HL-60/S4 treated with retinoic acid at 250 ng/mL for 4 days and 3 days (cell line): ENCODE results near the gene CLSTN1.

Experiments
- in situ Hi-C: fragments of 300-500 bp; cut with MboI; formaldehyde crosslinking; loops from 2 replicates; pipeline ENCODE4 v1.7.0; 2022; ENCODE audit warnings: low sequenced_read_pairs

Gene CLSTN1

DNA sequence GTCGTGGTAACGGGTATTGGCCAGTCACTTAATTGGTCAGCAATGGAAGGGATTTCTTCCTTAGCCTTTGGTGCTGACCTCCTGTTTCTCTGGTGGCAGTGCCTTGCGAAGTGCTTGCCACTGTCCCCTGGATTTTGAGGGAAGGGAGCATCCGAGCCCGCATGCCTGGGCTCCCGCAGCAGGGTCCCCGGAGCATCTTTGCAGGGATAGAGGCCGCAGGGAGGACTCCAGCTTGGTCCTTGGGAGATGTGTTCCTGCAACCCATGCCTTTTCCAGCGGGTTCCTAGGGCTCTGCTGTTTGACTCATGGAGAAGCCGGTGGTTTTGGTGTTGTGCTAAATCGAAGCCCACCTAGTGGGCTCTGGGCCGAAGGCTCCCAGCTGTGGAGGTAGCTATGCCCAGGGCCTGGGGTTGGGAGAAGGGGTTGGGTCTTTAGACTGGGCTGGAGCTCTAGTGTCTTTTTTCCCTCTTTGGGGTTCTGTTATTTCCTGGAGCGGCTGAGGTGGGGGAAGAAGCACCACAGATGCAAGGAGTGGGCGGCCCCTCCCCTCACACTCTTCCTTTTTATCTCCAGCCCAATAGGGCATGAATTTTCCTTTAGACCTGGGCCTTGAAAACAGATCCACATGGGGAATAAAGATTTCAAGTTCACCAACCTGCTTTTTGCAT is 133.2 kb downstream of the CLSTN1 start:
- in situ Hi-C loops = no loop called here

DNA sequence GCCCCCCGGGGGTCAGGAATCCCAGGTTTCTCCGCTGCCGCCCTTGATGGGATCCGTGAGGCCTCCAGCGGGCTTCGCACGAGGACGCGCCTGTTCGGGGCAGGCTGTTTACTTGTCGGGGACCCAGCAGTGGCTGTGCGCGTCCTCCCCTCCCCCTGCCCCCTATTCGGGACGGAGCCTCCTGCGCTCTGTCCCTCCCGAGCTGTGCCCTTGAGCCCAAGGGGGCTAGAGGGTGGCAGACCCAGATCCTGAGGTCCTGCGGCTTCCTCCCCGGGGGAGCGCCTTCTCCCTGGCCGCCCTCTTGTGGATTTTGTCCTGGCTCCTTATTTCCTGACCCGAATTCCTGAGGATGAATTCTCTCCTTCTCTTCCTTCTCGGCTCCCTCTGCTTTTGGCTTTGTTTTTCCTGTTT is 133.8 kb downstream of the CLSTN1 start:
- in situ Hi-C loops = no loop called here

DNA sequence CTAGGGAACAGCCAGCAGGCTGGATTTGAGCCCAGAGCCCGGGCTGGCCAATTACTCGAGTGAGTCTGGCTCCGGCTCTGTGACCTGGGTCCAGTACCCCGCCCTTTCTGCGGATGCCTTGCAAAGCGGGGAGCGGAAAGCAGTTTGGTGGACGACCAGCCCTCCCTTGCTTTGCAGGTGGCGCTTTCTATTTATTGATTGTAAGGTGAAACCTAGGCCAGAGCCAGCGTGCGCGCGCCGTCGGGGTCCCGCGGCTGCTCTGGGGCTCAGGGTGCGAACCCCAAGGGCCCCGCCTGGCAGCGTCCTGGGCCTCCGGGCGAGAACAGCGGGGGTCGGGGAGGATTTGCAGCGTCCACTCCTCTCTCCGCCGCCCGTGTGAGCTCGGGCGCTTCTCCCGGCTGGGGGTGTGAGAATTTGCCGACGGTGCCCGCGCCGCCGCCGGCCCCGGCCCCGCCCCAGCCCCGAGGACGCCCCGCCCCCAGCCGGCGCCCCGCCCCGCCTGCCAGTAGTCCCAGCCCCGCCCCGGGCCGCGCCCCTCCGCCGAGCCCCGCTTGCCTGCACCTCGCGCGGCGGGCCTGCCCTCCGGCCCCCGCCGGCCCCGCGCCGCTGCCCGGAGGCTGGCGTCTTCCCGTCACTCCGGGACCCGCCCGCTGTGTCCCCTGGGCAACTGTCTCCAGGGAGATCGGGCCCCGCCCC is 134.6 kb downstream of the CLSTN1 start:
- in situ Hi-C loops = no loop called here

DNA sequence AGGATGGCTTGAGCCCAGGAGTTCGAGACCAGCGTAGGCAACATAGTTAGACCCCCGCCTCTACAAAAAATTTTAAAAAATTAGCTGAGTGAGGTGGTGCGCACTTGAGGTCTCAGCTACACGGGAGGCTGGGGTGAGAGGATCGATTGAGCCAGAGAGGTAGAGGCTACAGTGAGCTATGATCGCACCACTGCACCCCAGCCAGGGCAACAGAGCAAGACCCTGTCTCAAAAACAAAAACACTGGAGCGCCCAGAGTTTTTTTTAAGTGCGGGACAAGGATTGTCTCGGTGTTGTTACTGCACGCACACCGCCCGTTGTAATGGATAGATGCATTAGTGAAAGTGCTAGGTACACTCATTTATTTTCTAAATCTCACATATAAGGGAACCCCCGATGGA is 135.2 kb downstream of the CLSTN1 start:
- in situ Hi-C loops = no loop called here

DNA sequence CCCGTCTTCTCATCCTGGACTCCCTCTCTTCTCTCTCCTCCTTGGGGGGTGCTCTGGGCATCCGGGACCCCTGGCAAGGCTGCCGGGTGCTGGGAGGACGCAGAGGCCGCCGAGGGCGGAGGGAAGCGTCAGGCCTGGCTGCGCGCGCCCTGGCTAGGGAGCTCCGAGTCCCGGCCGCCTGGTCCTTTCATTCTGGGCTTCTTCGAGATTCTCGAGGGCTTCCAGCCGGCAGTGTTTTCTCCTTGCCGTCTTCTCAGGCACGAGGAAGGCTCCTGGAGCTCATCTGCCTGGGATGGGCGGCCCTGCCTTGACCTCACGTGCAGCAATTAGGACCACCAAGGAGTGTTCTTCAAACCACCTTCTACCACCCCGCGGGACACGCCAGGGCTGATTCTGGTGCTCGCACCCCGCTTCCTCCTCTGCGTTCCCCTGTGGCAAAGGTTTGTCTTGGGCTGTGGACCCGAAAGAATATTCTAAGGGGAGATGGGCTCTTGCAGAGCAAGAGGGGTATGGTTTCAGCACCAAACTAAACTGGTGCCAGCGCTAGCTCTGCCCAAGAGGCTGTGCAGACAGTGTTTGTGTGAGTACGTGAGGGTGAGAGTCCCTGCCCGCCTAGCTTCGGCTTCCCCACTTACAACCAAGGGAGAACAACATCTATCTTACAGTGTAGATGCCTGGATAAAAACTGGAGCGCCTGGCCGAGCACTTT is 135.7 kb downstream of the CLSTN1 start:
- in situ Hi-C loops = no loop called here

DNA sequence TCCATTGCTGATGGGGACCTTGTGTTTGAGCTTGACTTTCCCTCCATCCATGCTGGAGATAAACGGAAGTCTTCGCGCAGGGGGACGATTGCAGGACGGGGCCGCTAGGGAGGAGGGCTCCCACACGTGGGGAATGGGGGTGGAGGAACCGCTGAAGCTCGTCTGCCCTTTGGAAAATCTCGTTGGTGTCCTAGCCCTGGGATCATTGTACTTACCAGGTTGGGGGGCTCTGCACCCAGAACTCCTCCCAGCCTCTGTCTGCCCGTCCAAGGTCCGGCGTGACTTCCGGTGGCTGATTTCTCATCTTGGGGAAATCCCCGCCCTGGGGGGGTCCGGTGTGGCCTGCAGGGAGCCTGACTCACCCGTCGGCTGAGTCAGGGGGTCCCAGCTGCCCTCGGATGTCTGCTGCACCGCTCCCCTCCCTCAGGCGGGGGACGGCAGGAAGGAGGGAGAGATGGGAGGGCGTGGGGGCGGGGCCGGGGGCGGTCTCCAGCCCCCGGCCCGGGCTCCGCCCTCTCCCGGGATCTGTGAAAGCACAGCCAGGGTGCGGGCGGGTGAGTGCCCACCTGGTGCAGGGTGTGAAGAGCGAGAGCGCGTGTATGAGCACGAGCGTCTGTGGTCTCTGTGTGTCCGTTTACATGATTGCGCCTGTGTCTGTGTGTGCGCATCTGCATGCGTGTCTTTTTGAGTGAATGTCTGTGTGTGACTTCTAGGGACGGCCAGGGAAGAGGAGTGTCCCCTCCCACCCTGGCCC is 136.5 kb downstream of the CLSTN1 start:
- in situ Hi-C loops = no loop called here

DNA sequence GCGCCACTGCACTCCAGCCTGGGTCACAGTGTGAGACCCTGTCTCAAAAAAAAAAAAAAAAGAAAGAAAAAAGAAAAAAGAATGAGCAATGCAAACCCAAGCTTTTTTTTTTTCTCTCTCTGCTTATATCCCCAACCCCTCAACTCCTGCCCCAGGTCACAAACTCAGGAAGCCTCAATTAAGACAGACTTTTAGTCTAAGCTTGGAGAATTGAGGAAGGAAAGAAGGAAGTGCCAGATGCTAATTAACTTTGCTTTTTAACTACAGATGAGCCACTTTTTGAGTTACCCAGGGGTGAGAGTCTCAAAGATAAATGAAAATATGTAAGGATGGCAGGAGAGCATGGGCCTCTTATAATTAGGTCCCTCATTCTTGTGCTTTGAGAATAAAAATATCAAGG is 139.0 kb downstream of the CLSTN1 start:
- in situ Hi-C loops = no loop called here

DNA sequence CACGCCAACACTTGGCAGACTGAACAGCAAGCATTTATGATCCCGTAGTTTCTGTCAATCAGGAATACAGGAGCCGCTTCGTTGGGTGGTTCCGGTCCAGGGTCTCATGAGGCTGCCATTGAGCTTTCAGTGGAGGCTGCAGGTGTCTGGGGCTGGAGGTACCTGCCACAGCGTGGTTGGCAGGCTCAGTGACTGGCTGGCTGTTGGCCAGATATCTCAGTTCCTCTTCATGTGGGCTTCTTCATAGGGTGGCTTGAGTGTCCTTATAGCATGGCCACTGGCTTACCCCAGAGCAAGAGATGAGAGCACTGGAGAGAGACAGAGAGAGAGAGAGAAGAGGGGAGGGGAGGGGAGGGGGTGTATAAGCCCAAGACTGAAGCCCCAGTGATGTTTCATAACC is 142.9 kb downstream of the CLSTN1 start:
- in situ Hi-C loops = no loop called here

DNA sequence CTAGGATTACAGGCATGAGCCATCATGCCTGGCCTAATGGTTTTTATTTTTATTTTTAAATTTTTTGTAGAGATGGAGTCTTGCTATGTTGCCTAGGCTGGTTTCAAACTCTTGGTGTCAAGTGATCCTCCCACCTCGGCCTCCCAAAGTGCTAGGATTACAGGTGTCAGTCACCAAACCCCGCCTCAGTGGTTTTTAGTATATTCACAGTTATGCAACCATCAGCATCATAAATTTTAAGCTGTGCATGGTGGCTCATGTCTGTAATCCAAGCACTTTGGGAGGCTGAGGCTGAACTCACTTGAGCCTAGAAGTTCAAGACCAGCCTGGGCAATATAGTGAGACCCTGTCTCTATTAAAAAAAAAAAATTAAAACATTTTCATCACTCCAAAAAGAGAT is 143.7 kb downstream of the CLSTN1 start:
- in situ Hi-C loops = no loop called here
